Ishikawa (cell line): ENCODE data around the gene RIPK4.

ENCODE experiments used
- CEBPB ChIP-seq: IDR thresholded peaks from 2 replicates; pipeline ENCODE4 v1.6.1; 2012
- CREB1 ChIP-seq: IDR thresholded peaks from 2 replicates; pipeline ENCODE4 v1.6.1; 2012; ENCODE audit warnings: low read depth
- EGR1 ChIP-seq: IDR thresholded peaks from 2 replicates; pipeline ENCODE4 v1.6.1; 2012
- EP300 ChIP-seq: IDR thresholded peaks from 2 replicates; pipeline ENCODE4 v1.6.1; 2012; ENCODE audit warnings: borderline replicate concordance
- FOXM1 ChIP-seq: IDR thresholded peaks from 2 replicates; pipeline ENCODE4 v1.6.1; 2012; ENCODE audit warnings: low read depth, borderline replicate concordance
- NFIC ChIP-seq: IDR thresholded peaks from 2 replicates; pipeline ENCODE4 v1.6.1; 2012
- RAD21 ChIP-seq: IDR thresholded peaks from 2 replicates; pipeline ENCODE4 v1.6.1; 2012; ENCODE audit warnings: low read depth
- TAF1 ChIP-seq: IDR thresholded peaks from 2 replicates; pipeline ENCODE4 v1.6.1; 2012; ENCODE audit warnings: low read depth, mild to moderate bottlenecking
- TCF12 ChIP-seq: IDR thresholded peaks from 2 replicates; pipeline ENCODE4 v1.6.1; 2012; ENCODE audit warnings: low read depth
- TEAD4 ChIP-seq: IDR thresholded peaks from 2 replicates; pipeline ENCODE4 v1.6.1; 2012
- YY1 ChIP-seq: IDR thresholded peaks from 2 replicates; pipeline ENCODE4 v1.6.1; 2012; ENCODE audit warnings: low read depth
- ZBTB7A ChIP-seq: IDR thresholded peaks from 2 replicates; pipeline ENCODE4 v1.6.1; 2012; ENCODE audit warnings: low read depth
- TF ChIP-seq, protein P1 (sequence below): IDR thresholded peaks from 2 replicates; pipeline ENCODE4 v1.6.1; 2012
- TF ChIP-seq, protein P2 (sequence below): IDR thresholded peaks from 2 replicates; pipeline ENCODE4 v1.6.1; 2012; ENCODE audit warnings: low read depth, mild to moderate bottlenecking
- TF ChIP-seq, protein P3 (sequence below): IDR thresholded peaks from 2 replicates; pipeline ENCODE4 v1.6.1; 2012

Gene RIPK4

DNA sequence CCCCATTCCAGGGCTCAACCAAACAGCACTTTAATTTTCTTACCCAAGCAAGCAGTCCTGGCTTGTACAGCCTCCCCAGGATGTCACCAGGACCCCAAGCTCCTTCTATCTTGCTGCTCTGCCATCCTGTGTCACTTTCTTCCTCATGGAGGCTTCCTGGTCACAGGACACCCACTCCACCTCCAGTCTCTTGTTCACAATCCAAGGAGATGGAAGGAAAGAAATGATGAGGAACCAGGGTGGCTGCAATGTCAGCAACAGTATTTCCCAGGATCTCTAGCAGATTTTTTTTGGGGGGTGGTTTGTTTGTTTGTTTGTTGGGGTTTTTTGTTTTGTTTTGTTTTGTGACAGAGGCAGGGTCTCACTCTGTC is 58.9 kb downstream of the RIPK4 start:
- TF ChIP-seq CREB1 = no peak
- TF ChIP-seq RAD21 = no peak
- TF ChIP-seq, protein P1, sequence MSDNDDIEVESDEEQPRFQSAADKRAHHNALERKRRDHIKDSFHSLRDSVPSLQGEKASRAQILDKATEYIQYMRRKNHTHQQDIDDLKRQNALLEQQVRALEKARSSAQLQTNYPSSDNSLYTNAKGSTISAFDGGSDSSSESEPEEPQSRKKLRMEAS = no peak
- no peak for TF ChIP-seq EP300
- TF ChIP-seq TAF1 = no peak
- TF ChIP-seq TCF12 = no peak
- TF ChIP-seq, protein P2, sequence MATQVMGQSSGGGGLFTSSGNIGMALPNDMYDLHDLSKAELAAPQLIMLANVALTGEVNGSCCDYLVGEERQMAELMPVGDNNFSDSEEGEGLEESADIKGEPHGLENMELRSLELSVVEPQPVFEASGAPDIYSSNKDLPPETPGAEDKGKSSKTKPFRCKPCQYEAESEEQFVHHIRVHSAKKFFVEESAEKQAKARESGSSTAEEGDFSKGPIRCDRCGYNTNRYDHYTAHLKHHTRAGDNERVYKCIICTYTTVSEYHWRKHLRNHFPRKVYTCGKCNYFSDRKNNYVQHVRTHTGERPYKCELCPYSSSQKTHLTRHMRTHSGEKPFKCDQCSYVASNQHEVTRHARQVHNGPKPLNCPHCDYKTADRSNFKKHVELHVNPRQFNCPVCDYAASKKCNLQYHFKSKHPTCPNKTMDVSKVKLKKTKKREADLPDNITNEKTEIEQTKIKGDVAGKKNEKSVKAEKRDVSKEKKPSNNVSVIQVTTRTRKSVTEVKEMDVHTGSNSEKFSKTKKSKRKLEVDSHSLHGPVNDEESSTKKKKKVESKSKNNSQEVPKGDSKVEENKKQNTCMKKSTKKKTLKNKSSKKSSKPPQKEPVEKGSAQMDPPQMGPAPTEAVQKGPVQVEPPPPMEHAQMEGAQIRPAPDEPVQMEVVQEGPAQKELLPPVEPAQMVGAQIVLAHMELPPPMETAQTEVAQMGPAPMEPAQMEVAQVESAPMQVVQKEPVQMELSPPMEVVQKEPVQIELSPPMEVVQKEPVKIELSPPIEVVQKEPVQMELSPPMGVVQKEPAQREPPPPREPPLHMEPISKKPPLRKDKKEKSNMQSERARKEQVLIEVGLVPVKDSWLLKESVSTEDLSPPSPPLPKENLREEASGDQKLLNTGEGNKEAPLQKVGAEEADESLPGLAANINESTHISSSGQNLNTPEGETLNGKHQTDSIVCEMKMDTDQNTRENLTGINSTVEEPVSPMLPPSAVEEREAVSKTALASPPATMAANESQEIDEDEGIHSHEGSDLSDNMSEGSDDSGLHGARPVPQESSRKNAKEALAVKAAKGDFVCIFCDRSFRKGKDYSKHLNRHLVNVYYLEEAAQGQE = no peak

DNA sequence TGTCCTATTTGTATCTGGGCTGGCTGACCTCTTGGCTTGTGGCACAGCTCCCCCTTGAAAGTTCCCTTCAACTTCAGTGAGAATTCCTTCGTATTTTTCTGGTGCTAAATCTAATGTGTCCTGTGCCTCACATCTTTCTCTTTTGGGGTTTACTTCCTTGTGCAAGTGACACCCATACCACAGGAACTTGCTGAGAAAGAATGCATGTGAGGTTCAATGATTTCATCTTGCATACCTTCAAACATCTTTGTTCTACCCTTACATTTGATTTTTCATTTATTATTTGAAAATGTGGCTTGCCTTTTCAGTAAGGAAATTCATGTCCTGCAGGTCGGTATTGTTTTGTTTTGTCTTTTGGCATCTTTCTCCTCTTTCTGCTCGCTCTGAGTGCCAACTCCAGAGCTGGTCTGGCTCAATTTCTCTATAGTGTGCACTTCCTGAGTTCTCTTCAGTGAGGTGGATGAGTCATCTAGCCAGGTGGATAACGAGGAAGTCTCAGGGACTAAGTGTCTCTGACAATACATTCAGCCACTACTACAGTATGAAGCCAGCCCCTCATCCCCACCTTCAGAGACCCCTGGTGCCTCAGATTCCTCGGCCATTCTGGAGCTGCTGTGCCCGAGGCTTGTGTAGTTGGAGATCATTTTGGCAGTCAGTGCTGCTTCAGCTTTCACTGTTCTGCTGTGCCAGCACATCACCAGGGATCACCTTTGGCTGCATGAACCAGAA is 59.5 kb downstream of the RIPK4 start:
- TF ChIP-seq YY1 (no peak), RAD21 (no peak), ZBTB7A (no peak), TEAD4 (no peak), EP300 (no peak), FOXM1 (no peak), TCF12 (no peak), CREB1 (no peak), EGR1 (no peak), NFIC (no peak), CEBPB (no peak), TAF1 (no peak)
- TF ChIP-seq, protein P1 = no peak
- TF ChIP-seq, protein P2 = no peak
- TF ChIP-seq, protein P3, sequence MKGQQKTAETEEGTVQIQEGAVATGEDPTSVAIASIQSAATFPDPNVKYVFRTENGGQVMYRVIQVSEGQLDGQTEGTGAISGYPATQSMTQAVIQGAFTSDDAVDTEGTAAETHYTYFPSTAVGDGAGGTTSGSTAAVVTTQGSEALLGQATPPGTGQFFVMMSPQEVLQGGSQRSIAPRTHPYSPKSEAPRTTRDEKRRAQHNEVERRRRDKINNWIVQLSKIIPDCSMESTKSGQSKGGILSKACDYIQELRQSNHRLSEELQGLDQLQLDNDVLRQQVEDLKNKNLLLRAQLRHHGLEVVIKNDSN = no peak

DNA sequence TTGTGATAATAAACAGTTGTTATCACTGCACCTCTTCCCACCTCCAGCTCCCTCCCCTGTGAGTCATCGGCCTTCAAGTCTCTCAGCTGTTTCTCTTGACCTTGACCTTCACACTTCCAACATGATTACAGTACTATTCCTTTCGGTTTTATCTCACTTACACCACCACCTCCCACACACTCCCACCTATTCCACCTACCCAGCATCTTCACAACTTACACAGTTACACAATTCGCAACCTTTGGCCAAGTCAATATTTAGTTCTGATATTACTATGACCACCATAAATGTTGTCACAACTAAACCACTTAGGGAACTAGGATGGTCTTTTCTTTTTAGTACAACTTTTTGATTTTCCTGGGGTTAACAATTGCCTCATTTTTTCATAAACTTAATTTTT is 60.2 kb downstream of the RIPK4 start:
- TF ChIP-seq FOXM1 = no peak
- TF ChIP-seq EGR1 = no peak
- TF ChIP-seq ZBTB7A = no peak
- no peak for TF ChIP-seq CREB1
- TF ChIP-seq, protein P2 = no peak
- TF ChIP-seq NFIC = no peak
- TF ChIP-seq TCF12 = no peak
- TF ChIP-seq, protein P1 = no peak
- TF ChIP-seq EP300 = no peak

DNA sequence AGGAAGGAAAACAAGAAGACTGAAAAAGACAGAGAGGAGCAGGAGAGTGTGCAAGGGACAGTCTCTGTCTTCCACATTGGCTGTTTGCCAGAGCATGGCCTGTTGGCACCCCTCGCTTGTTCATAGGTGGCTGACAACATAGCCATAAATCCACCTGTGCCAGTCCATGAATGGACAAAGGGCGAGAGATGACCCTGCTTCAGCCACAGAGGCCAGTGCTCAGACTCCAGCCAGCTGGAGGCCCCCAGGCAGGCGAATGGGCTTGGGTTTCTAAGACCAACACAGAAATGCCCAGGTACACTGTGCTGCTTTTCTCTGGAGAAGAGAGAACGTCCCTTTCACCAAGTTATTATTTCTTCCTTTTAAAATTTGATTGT is 60.6 kb downstream of the RIPK4 start:
- TF ChIP-seq YY1 = no peak
- no peak for TF ChIP-seq EGR1
- TF ChIP-seq NFIC = no peak
- TF ChIP-seq, protein P1 = no peak
